DMS79 treated with DMSO at 0.1 percent for 48 hours (cell line): ENCODE measurements around the gene MRS2.
A peak's percentile ranks its signal among the peaks of the same experiment; 100 is the strongest.

Experiments
- DNase-seq: peaks from one replicate; lab custom pipeline; 2025; lab: John Stamatoyannopoulos, UW

The MRS2 gene

GRCh38 chr6:24431045-24431451 is 28.3 kb downstream of the MRS2 start:
- peak; percentile 58 for DNase-seq

GRCh38 chr6:24432611-24433010 is 29.9 kb downstream of the MRS2 start:
- DNase-seq = no peak

GRCh38 chr6:24436979-24437378 is 34.2 kb downstream of the MRS2 start:
- no peak for DNase-seq

- no peak for DNase-seq
Observed at GRCh38 chr6:24439858-24440539, 37.3 kb downstream of the MRS2 start.

- DNase-seq = no peak
Observed at GRCh38 chr6:24440897-24441598, 38.3 kb downstream of the MRS2 start.

GRCh38 chr6:24441599-24441904 is 38.8 kb downstream of the MRS2 start:
- DNase-seq = no peak

- DNase-seq = no peak
Observed at GRCh38 chr6:24444588-24444987, 41.9 kb downstream of the MRS2 start.

- DNase-seq = no peak
Observed at GRCh38 chr6:24445704-24446103, 43.0 kb downstream of the MRS2 start.

- DNase-seq = no peak
Observed at GRCh38 chr6:24446670-24447069, 43.9 kb downstream of the MRS2 start.

- no peak for DNase-seq
Observed at GRCh38 chr6:24448396-24448795, 45.7 kb downstream of the MRS2 start.

- DNase-seq = no peak
Observed at GRCh38 chr6:24448828-24449525, 46.2 kb downstream of the MRS2 start.

- no peak for DNase-seq
Observed at GRCh38 chr6:24451581-24452388, 49.0 kb downstream of the MRS2 start.

GRCh38 chr6:24453921-24454320 is 51.2 kb downstream of the MRS2 start:
- no peak for DNase-seq

GRCh38 chr6:24454452-24454851 is 51.7 kb downstream of the MRS2 start:
- no peak for DNase-seq

GRCh38 chr6:24455061-24455460 is 52.3 kb downstream of the MRS2 start:
- DNase-seq = no peak

- no peak for DNase-seq
Observed at GRCh38 chr6:24458134-24458533, 55.4 kb downstream of the MRS2 start.

GRCh38 chr6:24458941-24459340 is 56.2 kb downstream of the MRS2 start:
- no peak for DNase-seq

GRCh38 chr6:24460966-24461365 is 58.2 kb downstream of the MRS2 start:
- no peak for DNase-seq

- DNase-seq = no peak
Observed at GRCh38 chr6:24464253-24465038, 61.7 kb downstream of the MRS2 start.

GRCh38 chr6:24469811-24470210 is 67.1 kb downstream of the MRS2 start:
- no peak for DNase-seq

- no peak for DNase-seq
Observed at GRCh38 chr6:24472181-24472580, 69.4 kb downstream of the MRS2 start.
